PC-9 (cell line): ENCODE data around the gene MYO5B.

ENCODE experiments used
- CTCF ChIP-seq: fragments of 200-600 bp; sonication (generic); conservative IDR thresholded peaks from 2 replicates; pipeline ENCODE4 v1.6.1; 2017; ENCODE audit warnings: mixed run types, antibody characterized with exemption, mild to moderate bottlenecking, moderate library complexity
- EZH2 ChIP-seq: fragments of 200-600 bp; sonication (generic); IDR thresholded peaks from 2 replicates; pipeline ENCODE4 v1.8.0; 2017; ENCODE audit warnings: antibody characterized with exemption, low read depth

GRCh38 chr18:49890041-49890440, 304.9 kb downstream of the MYO5B start:
- TF ChIP-seq CTCF: no peak
- TF ChIP-seq EZH2: no peak
